Activated B cell treated with CpG ODN at 0.5 μM for 24 hours (primary cell): Measurements from ENCODE around the gene RTN4R. TPM values are rescaled to one million over a fixed set of nuclear protein-coding genes. Genes with fewer than 3 reads are reported as not detected.

Source experiments
- ATAC-seq: fragments of 200-7000 bp; cut with Tn5 transposase; one replicate; pipeline ENCODE4 v1.10.0; 2021; ENCODE audit warnings: low read depth, mild to moderate bottlenecking, moderate library complexity
- CTCF ChIA-PET: fragments of 350-600 bp; sonication (Branson Sonifier 250); formaldehyde crosslinking; loops from one replicate; lab custom pipeline; 2021; ENCODE audit warnings: antibody characterized with exemption; lab: Charles Lee
- POLR2A ChIA-PET: fragments of 350-600 bp; sonication (Branson Sonifier 250); formaldehyde crosslinking; loops from one replicate; lab custom pipeline; 2021; ENCODE audit warnings: antibody characterized with exemption; lab: Charles Lee
- DNase-seq: peaks from one replicate; pipeline ENCODE4 v3.0.0; 2022
- H3K27ac Mint-ChIP-seq: one replicate; pipeline ENCODE4 v1.8.0; 2020; ENCODE audit warnings: mixed read lengths
- H3K27me3 Mint-ChIP-seq: one replicate; pipeline ENCODE4 v1.8.0; 2021; ENCODE audit warnings: mixed read lengths
- H3K36me3 Mint-ChIP-seq: one replicate; pipeline ENCODE4 v1.8.0; 2021; ENCODE audit warnings: low read depth, mixed read lengths
- H3K4me1 Mint-ChIP-seq: one replicate; pipeline ENCODE4 v1.8.0; 2021; ENCODE audit warnings: mixed read lengths
- H3K4me3 Mint-ChIP-seq: one replicate; pipeline ENCODE4 v1.8.0; 2020; ENCODE audit warnings: mild to moderate bottlenecking, mixed read lengths
- H3K9me3 Mint-ChIP-seq: one replicate; pipeline ENCODE4 v1.8.0; 2020; ENCODE audit warnings: mixed read lengths
- CTCF ChIP-seq: fragments of 200-600 bp; IDR thresholded peaks from one replicate; pipeline ENCODE4 v1.8.0; 2022; ENCODE audit warnings: antibody characterized with exemption, mild to moderate bottlenecking
- intact Hi-C: fragments of 100-400 bp; cut with micrococcal nuclease; formaldehyde crosslinking; loops from one replicate; pipeline ENCODE4 v1.15.1; 2024
- total RNA-seq: library from RNA; stranded (reverse); gene quantifications from 2 replicates; pipeline ENCODE4 v1.2.3, GENCODE V29; 2022

Gene RTN4R
- total RNA-seq, 1 donor from 2014 or later = not detected

GRCh38 chr22:20237480-20238440, 30.4 kb downstream of the RTN4R start:
- Mint-ChIP-seq H3K27ac (no peak overlapping the region), H3K4me1 (peaks cover 9% of the 10 kb centered on the region), H3K27me3 (no peaks in the 10 kb centered on the region), H3K9me3 (no peaks in the 10 kb centered on the region), H3K36me3 (no peaks in the 10 kb centered on the region), H3K4me3 (no peak overlapping the region)
- ATAC-seq = peak; percentile 56
- ChIA-PET CTCF (interaction anchor here (1.2 to 3.7 kb wide), 3 partner anchors 10 to 81 kb away, joined by 3 to 13 read pairs (median 4); no protein-coding TSS in a partner anchor), POLR2A (no interaction called here)
- DNase-seq = no peak
- no peak for TF ChIP-seq CTCF
- intact Hi-C loops = loop anchor here (1.0 to 5.0 kb wide), 4 partner anchors 10 to 267 kb away; no protein-coding TSS in a partner anchor

- POLR2A ChIA-PET = no interaction called here
- no peaks in the 10 kb centered on the region for H3K9me3 Mint-ChIP-seq
- CTCF ChIA-PET = no interaction called here
- no peaks in the 10 kb centered on the region for H3K36me3 Mint-ChIP-seq
- H3K27me3 Mint-ChIP-seq = no peaks in the 10 kb centered on the region
- no peak overlapping the region for H3K4me3 Mint-ChIP-seq
- DNase-seq = no peak
- H3K4me1 Mint-ChIP-seq = peaks cover 8% of the 10 kb centered on the region
- H3K27ac Mint-ChIP-seq = no peak overlapping the region
- no peak for ATAC-seq
- intact Hi-C loops = loop anchor here (5.0 kb wide), 1 partner anchor 51 kb away; no protein-coding TSS in a partner anchor
- no peak for TF ChIP-seq CTCF
Observed at GRCh38 chr22:20236052-20236717, 31.9 kb downstream of the RTN4R start.

GRCh38 chr22:20235389-20235991, 32.6 kb downstream of the RTN4R start:
- Mint-ChIP-seq H3K4me1 (peaks cover 8% of the 10 kb centered on the region), H3K27ac (no peak overlapping the region), H3K36me3 (no peaks in the 10 kb centered on the region), H3K9me3 (no peaks in the 10 kb centered on the region), H3K4me3 (no peak overlapping the region), H3K27me3 (no peaks in the 10 kb centered on the region)
- no peak for ATAC-seq
- TF ChIP-seq CTCF = no peak
- intact Hi-C loops = loop anchor here (5.0 kb wide), 1 partner anchor 52 kb away; no protein-coding TSS in a partner anchor
- DNase-seq = no peak
- CTCF ChIA-PET = no interaction called here
- POLR2A ChIA-PET = no interaction called here

GRCh38 chr22:20234760-20235388, 33.2 kb downstream of the RTN4R start:
- peaks cover 8% of the 10 kb centered on the region for H3K4me1 Mint-ChIP-seq
- ATAC-seq (no peak), DNase-seq (no peak)
- H3K9me3 Mint-ChIP-seq = no peaks in the 10 kb centered on the region
- H3K27me3 Mint-ChIP-seq = no peaks in the 10 kb centered on the region
- no peak overlapping the region for H3K27ac Mint-ChIP-seq
- ChIA-PET POLR2A (no interaction called here), CTCF (no interaction called here)
- intact Hi-C loops = loop anchor here (5.0 kb wide), 1 partner anchor 52 kb away; no protein-coding TSS in a partner anchor
- no peak for TF ChIP-seq CTCF
- no peaks in the 10 kb centered on the region for H3K36me3 Mint-ChIP-seq
- H3K4me3 Mint-ChIP-seq = no peak overlapping the region
